Kidney (tissue), 14 donors: Measurements from ENCODE around the gene PHC1. TPM values are rescaled to one million over a fixed set of nuclear protein-coding genes. Genes with fewer than 3 reads are reported as not detected.

Experiments
- DNase-seq, 5 donors: peaks; one replicate each; pipeline ENCODE4 v3.0.0-alpha.2; 2013 to 2020
- FAIRE-seq: peaks from 2 replicates; lab custom pipeline; 2012; peaks lifted over from hg19 to GRCh38; lab: Jason Lieb, UNC
- H3K27ac ChIP-seq, 2 donors: one replicate each; pipeline ENCODE4 v1.7.0; 2013; ENCODE audit warnings: low read depth in 2 of 2, low read length in 2 of 2, inconsistent platforms in 1 of 2
- H3K27me3 ChIP-seq: one replicate; pipeline ENCODE4 v1.7.1; 2013; ENCODE audit warnings: low read length, inconsistent platforms; ENCODE audit not compliant: control insufficient read depth, insufficient read depth
- H3K36me3 ChIP-seq, 3 donors: one replicate each; pipeline versions ENCODE4 v1.7.0 to v1.7.1; 2013; ENCODE audit warnings: low read length in 3 of 3, control low read depth in 1 of 3, inconsistent platforms in 1 of 3; ENCODE audit not compliant: insufficient read depth in 3 of 3, control insufficient read depth in 2 of 3
- H3K4me1 ChIP-seq, 3 donors: one replicate each; pipeline versions ENCODE4 v1.7.0 to v1.7.1; 2013; ENCODE audit warnings: low read length in 3 of 3, inconsistent platforms in 1 of 3, low read depth in 1 of 3; ENCODE audit not compliant: control insufficient read depth in 2 of 3, insufficient read depth in 2 of 3
- H3K4me3 ChIP-seq, 3 donors: one replicate each; pipeline versions ENCODE4 v1.7.0 to v1.8.1; 2013; ENCODE audit warnings: low read length in 3 of 3, control low read depth in 1 of 3, inconsistent platforms in 1 of 3
- H3K9ac ChIP-seq, 3 donors: one replicate each; pipeline versions ENCODE4 v1.7.0 to v1.7.1; 2013; ENCODE audit warnings: low read length in 3 of 3, control low read depth in 1 of 3, inconsistent platforms in 1 of 3
- H3K9me3 ChIP-seq, 3 donors: one replicate each; pipeline versions ENCODE4 v1.7.0 to v1.7.1; 2013; ENCODE audit warnings: low read length in 3 of 3, control low read depth in 1 of 3, inconsistent platforms in 1 of 3; ENCODE audit not compliant: control insufficient read depth in 2 of 3, insufficient read depth in 1 of 3
- intact Hi-C: fragments of 100-400 bp; cut with DNase I; formaldehyde crosslinking; loops from one replicate; pipeline ENCODE4 v1.11.1; 2022
- polyA plus RNA-seq: library from polyadenylated mRNA; stranded (reverse); fragments of 350-450 nt; fragmentation: Illumina TruSeq; extraction: RNeasy Lipid Tissue Mini Kit (QIAGEN cat#74804); gene quantifications from one replicate; pipeline ENCODE4 v1.2.3, GENCODE V29; 2014; ENCODE audit warnings: low read depth, low replicate concordance; ENCODE audit not compliant: insufficient read depth
- total RNA-seq: library from RNA; stranded (reverse); fragmentation: NEBNext Ultra II Directional; extraction: Animal tissue kit (Norgen Biotek cat#: 25700); gene quantifications from one replicate; pipeline ENCODE4 v1.2.1, GENCODE V29; 2021
- TF ChIP-seq, protein P1 (sequence below): IDR thresholded peaks from 3 replicates; pipeline ENCODE4 v1.5.1; 2012; ENCODE audit warnings: mild to moderate bottlenecking, moderate library complexity, borderline replicate concordance; ENCODE audit not compliant: insufficient read depth; ENCODE audit errors: extremely low read depth
- donor health status: control.
- donor health status: control.
- donor health status: control.
- donor health status: control.
- donor health status: control.
- donor health status: DM: yes; HTN: yes; CAD: no.
- donor health status: Normal renal cell carcinoma (clear cell type).

PHC1 gene
- total and polyA plus RNA-seq, 2 donors from 2014 or later = 12.5 to 41.0 TPM

DNA sequence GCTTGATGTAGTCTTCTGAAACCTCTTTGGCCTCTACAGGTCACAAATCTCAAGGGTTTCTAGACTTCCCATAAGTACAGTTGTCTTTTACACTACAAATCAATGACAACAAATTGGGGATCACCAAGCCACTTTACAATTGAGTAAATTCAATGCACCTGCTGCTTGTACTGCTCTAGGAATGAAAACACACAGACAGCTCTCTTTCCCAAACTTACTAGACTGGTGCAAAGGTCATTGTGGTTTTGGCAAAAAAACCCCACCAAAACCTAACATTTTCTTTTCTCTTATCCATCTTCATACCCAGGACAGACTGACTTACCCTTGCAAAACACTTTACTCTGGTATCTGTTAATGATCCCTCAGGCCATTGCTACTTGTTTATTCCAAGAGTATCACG lies 32.4 kb downstream of the PHC1 start:
- intact Hi-C loops = no loop called here
- Histone ChIP-seq H3K27me3 (no peaks in the 10 kb centered on the region), H3K27ac (no peak overlapping the region), H3K9ac (no peak overlapping the region), H3K9me3 (no peaks in the 10 kb centered on the region), H3K4me1 (peaks cover 0 to 6% (median 6%) of the 10 kb centered on the region in 3 donors), H3K4me3 (no peak overlapping the region), H3K36me3 (peaks cover 8 to 29% (median 18%) of the 10 kb centered on the region in 3 donors)
- TF ChIP-seq, protein P1, sequence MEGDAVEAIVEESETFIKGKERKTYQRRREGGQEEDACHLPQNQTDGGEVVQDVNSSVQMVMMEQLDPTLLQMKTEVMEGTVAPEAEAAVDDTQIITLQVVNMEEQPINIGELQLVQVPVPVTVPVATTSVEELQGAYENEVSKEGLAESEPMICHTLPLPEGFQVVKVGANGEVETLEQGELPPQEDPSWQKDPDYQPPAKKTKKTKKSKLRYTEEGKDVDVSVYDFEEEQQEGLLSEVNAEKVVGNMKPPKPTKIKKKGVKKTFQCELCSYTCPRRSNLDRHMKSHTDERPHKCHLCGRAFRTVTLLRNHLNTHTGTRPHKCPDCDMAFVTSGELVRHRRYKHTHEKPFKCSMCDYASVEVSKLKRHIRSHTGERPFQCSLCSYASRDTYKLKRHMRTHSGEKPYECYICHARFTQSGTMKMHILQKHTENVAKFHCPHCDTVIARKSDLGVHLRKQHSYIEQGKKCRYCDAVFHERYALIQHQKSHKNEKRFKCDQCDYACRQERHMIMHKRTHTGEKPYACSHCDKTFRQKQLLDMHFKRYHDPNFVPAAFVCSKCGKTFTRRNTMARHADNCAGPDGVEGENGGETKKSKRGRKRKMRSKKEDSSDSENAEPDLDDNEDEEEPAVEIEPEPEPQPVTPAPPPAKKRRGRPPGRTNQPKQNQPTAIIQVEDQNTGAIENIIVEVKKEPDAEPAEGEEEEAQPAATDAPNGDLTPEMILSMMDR = no peak
- FAIRE-seq (no peak), DNase-seq (no peak)

DNA sequence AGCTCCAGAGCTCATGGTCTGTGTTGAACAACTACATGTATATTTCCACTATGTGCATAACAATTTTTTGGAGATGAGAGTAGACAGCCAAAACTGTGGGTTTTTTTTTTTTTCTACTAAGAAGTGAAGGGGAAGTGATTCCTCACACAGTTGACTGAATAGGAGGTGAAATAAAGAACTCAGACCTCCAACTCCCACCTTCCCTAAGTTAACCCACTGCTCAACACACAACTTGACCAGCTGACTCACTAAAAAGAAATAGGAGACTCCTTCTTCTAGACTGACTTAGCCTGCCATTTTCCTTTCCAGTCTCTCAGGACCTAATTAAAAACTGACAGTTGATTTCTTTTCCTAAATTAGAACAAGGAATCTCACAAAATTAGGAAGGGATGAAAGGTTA lies 33.4 kb downstream of the PHC1 start:
- Histone ChIP-seq H3K27ac (no peak overlapping the region), H3K9me3 (no peaks in the 10 kb centered on the region), H3K4me3 (peak overlapping the region in 1 of 3 donors; percentile 94), H3K36me3 (peaks cover 6 to 20% (median 13%) of the 10 kb centered on the region in 3 donors), H3K9ac (peak overlapping the region in 1 of 3 donors; percentile 96), H3K4me1 (peaks cover 0 to 6% (median 6%) of the 10 kb centered on the region in 3 donors), H3K27me3 (no peaks in the 10 kb centered on the region)
- FAIRE-seq = no peak
- intact Hi-C loops = no loop called here
- DNase-seq = no peak
- TF ChIP-seq, protein P1 = no peak

DNA sequence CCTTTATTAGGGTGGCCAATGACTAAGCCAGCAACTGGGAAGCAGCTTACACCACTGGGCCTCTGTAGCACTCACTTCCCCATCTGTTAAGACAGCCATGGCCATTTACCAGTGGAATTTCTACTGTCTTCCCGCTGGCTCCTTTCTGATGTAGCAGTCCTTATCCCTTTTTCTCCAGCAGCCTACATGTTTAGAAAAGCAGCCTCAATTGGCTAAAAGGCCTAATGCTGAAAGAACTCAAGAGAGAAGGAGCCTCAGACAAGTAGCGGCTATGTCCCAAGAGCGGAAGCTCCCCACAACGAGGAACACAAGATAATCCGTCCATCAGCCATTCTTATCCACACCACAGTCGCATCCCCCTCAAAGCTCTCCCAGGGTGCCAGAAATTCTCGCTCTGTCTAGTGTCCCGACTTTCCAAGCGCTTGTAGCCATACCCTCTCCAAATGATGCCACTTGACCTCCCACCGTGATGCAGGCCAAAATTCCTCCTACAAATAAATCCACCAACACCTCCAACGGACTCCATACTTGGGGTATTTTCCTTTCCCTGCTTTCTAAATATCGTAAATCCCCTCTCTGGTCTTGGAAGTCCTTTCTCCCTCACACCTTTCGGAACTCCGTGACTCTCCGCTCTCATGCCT lies 34.5 kb downstream of the PHC1 start:
- H3K9me3 ChIP-seq = peaks cover 0 to 4% (median 0%) of the 10 kb centered on the region in 3 donors
- H3K27me3 ChIP-seq = no peaks in the 10 kb centered on the region
- FAIRE-seq (no peak), DNase-seq (peak in 1 of 5 donors; percentile 35)
- H3K4me3 ChIP-seq = peak overlapping the region; percentile 86 to 99 (median 94)
- TF ChIP-seq, protein P1 = no peak
- H3K36me3 ChIP-seq = peaks cover 3 to 12% (median 4%) of the 10 kb centered on the region in 3 donors
- intact Hi-C loops = no loop called here
- peaks cover 0 to 6% (median 6%) of the 10 kb centered on the region in 3 donors for H3K4me1 ChIP-seq
- H3K27ac ChIP-seq = peak overlapping the region; percentile 99 to 100
- peak overlapping the region; percentile 64 to 96 (median 66) for H3K9ac ChIP-seq
